ENCODE measurements around the gene CFAP74.

Gene CFAP74

GRCh38 chr1:1914101-1914970, 89.2 kb downstream of the CFAP74 start:
- DNase-seq = no peak

GRCh38 chr1:1911350-1912041, 92.1 kb downstream of the CFAP74 start:
- DNase-seq = no peak

- no peak for DNase-seq
Observed at GRCh38 chr1:1910651-1911331, 92.8 kb downstream of the CFAP74 start.

- DNase-seq = no peak
Observed at GRCh38 chr1:1910033-1910465, 93.5 kb downstream of the CFAP74 start.

GRCh38 chr1:1908506-1908791, 95.1 kb downstream of the CFAP74 start:
- DNase-seq = no peak

GRCh38 chr1:1907098-1907736, 96.4 kb downstream of the CFAP74 start:
- no peak for DNase-seq

- DNase-seq = peak; percentile 61
Observed at GRCh38 chr1:1906185-1907097, 97.1 kb downstream of the CFAP74 start.

- no peak for DNase-seq
Observed at GRCh38 chr1:1903224-1903623, 100.4 kb downstream of the CFAP74 start.

GRCh38 chr1:1901641-1902294, 101.8 kb downstream of the CFAP74 start:
- no peak for DNase-seq

GRCh38 chr1:1900883-1901640, 102.5 kb downstream of the CFAP74 start:
- no peak for DNase-seq

- no peak for DNase-seq
Observed at GRCh38 chr1:1899967-1900327, 103.6 kb downstream of the CFAP74 start.

GRCh38 chr1:1899266-1899966, 104.2 kb downstream of the CFAP74 start:
- no peak for DNase-seq

- DNase-seq = no peak
Observed at GRCh38 chr1:1898246-1898933, 105.2 kb downstream of the CFAP74 start.

GRCh38 chr1:1895456-1896336, 107.9 kb downstream of the CFAP74 start:
- DNase-seq = no peak

GRCh38 chr1:1895060-1895418, 108.5 kb downstream of the CFAP74 start:
- DNase-seq = no peak

GRCh38 chr1:1894354-1895059, 109.1 kb downstream of the CFAP74 start:
- no peak for DNase-seq

GRCh38 chr1:1893997-1894353, 109.6 kb downstream of the CFAP74 start:
- DNase-seq = no peak
